H9 (cell line): ENCODE measurements around the gene IFNL3. TPM values are rescaled to one million over a fixed set of nuclear protein-coding genes. Genes with fewer than 3 reads are reported as not detected.

Experiments used
- DNase-seq: peaks from one replicate; pipeline ENCODE4 v3.0.0-alpha.2; 2017
- H2AFZ ChIP-seq: one replicate; pipeline ENCODE4 v1.6.1; 2013; ENCODE audit warnings: mild to moderate bottlenecking, low read length, control low read depth, moderate library complexity
- H2AK5ac ChIP-seq: 2 replicates; pipeline ENCODE4 v1.6.1; 2013; ENCODE audit warnings: low read length, control low read depth, mixed read lengths; ENCODE audit not compliant: insufficient read length
- H2BK120ac ChIP-seq: one replicate; pipeline ENCODE4 v1.6.1; 2013; ENCODE audit warnings: low read depth, mild to moderate bottlenecking, low read length, control low read depth, inconsistent platforms; ENCODE audit not compliant: poor library complexity, severe bottlenecking
- H2BK12ac ChIP-seq: 2 replicates; pipeline ENCODE4 v1.6.1; 2013; ENCODE audit warnings: low read length, control low read depth, mixed read lengths, low read depth; ENCODE audit not compliant: insufficient read length
- H2BK15ac ChIP-seq: 2 replicates; pipeline ENCODE4 v1.6.1; 2013; ENCODE audit warnings: low read depth, low read length, control low read depth
- H2BK20ac ChIP-seq: one replicate; pipeline ENCODE4 v1.6.1; 2013; ENCODE audit warnings: low read depth, mild to moderate bottlenecking, low read length, control low read depth, inconsistent platforms; ENCODE audit not compliant: poor library complexity, severe bottlenecking
- H2BK5ac ChIP-seq: 2 replicates; pipeline ENCODE4 v1.6.1; 2013; ENCODE audit warnings: low read length, control low read depth, mixed read lengths; ENCODE audit not compliant: insufficient read length
- H3K14ac ChIP-seq: 2 replicates; pipeline ENCODE4 v1.6.1; 2013; ENCODE audit warnings: low read length, control low read depth; ENCODE audit not compliant: insufficient read depth
- H3K18ac ChIP-seq: 2 replicates; pipeline ENCODE4 v1.6.1; 2013; ENCODE audit warnings: low read depth, mild to moderate bottlenecking, mixed read lengths, low read length, control low read depth; ENCODE audit not compliant: insufficient read length
- H3K23ac ChIP-seq: 2 replicates; pipeline ENCODE4 v1.6.1; 2013; ENCODE audit warnings: low read length, control low read depth, mixed read lengths, low read depth; ENCODE audit not compliant: insufficient read length
- H3K23me2 ChIP-seq: 2 replicates; pipeline ENCODE4 v1.6.1; 2013; ENCODE audit warnings: low read depth, mild to moderate bottlenecking, mixed read lengths, low read length, control low read depth; ENCODE audit not compliant: insufficient read length, poor library complexity, severe bottlenecking
- H3K27ac ChIP-seq: 2 replicates; pipeline ENCODE4 v1.5.1; 2013; ENCODE audit warnings: low read length, control low read depth, mixed read lengths, low read depth; ENCODE audit not compliant: insufficient read length
- H3K27me3 ChIP-seq: 2 replicates; pipeline ENCODE4 v1.6.1; 2013; ENCODE audit warnings: low read length, control low read depth, inconsistent platforms; ENCODE audit not compliant: insufficient read depth
- H3K4ac ChIP-seq: 2 replicates; pipeline ENCODE4 v1.6.1; 2013; ENCODE audit warnings: low read depth, mild to moderate bottlenecking, control low read depth, inconsistent platforms, low read length, moderate library complexity
- H3K4me1 ChIP-seq: 2 replicates; pipeline ENCODE4 v1.6.1; 2013; ENCODE audit warnings: low read length, control low read depth, inconsistent platforms; ENCODE audit not compliant: insufficient read depth
- H3K4me2 ChIP-seq: 2 replicates; pipeline ENCODE4 v1.6.1; 2013; ENCODE audit warnings: low read length, control low read depth, mixed read lengths; ENCODE audit not compliant: insufficient read length, insufficient read depth
- H3K56ac ChIP-seq: 2 replicates; pipeline ENCODE4 v1.6.1; 2013; ENCODE audit warnings: low read depth, mild to moderate bottlenecking, mixed read lengths, low read length, control low read depth; ENCODE audit not compliant: insufficient read length
- H3K79me1 ChIP-seq: 2 replicates; pipeline ENCODE4 v1.6.1; 2013; ENCODE audit warnings: low read depth, mild to moderate bottlenecking, moderate library complexity, low read length, control low read depth, inconsistent platforms; ENCODE audit not compliant: insufficient read depth, poor library complexity, severe bottlenecking
- H3K79me2 ChIP-seq: 2 replicates; pipeline ENCODE4 v1.6.1; 2013; ENCODE audit warnings: low read length, control low read depth, inconsistent platforms; ENCODE audit not compliant: insufficient read depth
- H3K9ac ChIP-seq: 2 replicates; pipeline ENCODE4 v1.6.1; 2013; ENCODE audit warnings: low read length, control low read depth, mixed read lengths; ENCODE audit not compliant: insufficient read length; ENCODE audit errors: extremely low read depth
- H3K9me3 ChIP-seq: one replicate; pipeline ENCODE4 v1.6.1; 2013; ENCODE audit warnings: low read depth, low read length, inconsistent platforms; ENCODE audit not compliant: control insufficient read depth
- H3T11ph ChIP-seq: one replicate; pipeline ENCODE4 v1.6.1; 2013; ENCODE audit warnings: mild to moderate bottlenecking, low read length, control low read depth, inconsistent platforms
- H4K20me1 ChIP-seq: one replicate; pipeline ENCODE4 v1.6.1; 2013; ENCODE audit not compliant: control insufficient read depth, insufficient read length, insufficient read depth
- H4K5ac ChIP-seq: 2 replicates; pipeline ENCODE4 v1.6.1; 2013; ENCODE audit warnings: low read depth, mild to moderate bottlenecking, mixed read lengths, low read length, control low read depth; ENCODE audit not compliant: insufficient read length
- H4K8ac ChIP-seq: replicated peaks from 2 replicates; pipeline ENCODE4 v1.6.1; 2013; ENCODE audit warnings: low read length, control low read depth, mixed read lengths, low read depth; ENCODE audit not compliant: insufficient read length
- H4K91ac ChIP-seq: 2 replicates; pipeline ENCODE4 v1.6.1; 2013; ENCODE audit warnings: low read depth, mild to moderate bottlenecking, moderate library complexity, mixed read lengths, low read length, control low read depth; ENCODE audit not compliant: insufficient read length
- H3K27ac Mint-ChIP-seq, 3 experiments: 2 replicates in 2 of 3; 3 replicates in 1 of 3; pipeline ENCODE4 v1.8.0; 2020 to 2021; ENCODE audit warnings: mixed read lengths in 3 of 3, mild to moderate bottlenecking in 1 of 3, moderate library complexity in 1 of 3
- H3K27me3 Mint-ChIP-seq: 2 replicates; pipeline ENCODE4 v1.8.0; 2021; ENCODE audit warnings: low read depth, mild to moderate bottlenecking, moderate library complexity, mixed read lengths
- H3K36me3 Mint-ChIP-seq, 3 experiments: 2 replicates in 2 of 3; 3 replicates in 1 of 3; pipeline ENCODE4 v1.8.0; 2020 to 2021; ENCODE audit warnings: low read depth in 3 of 3, mixed read lengths in 3 of 3; ENCODE audit not compliant: insufficient read depth in 1 of 3
- H3K4me1 Mint-ChIP-seq, 2 experiments: 2 replicates each; pipeline ENCODE4 v1.8.0; 2020; ENCODE audit warnings: mixed read lengths in 2 of 2
- H3K4me3 Mint-ChIP-seq, 2 experiments: 2 replicates in 1 of 2; 3 replicates in 1 of 2; pipeline ENCODE4 v1.8.0; 2020 to 2021; ENCODE audit warnings: mild to moderate bottlenecking in 2 of 2, mixed read lengths in 2 of 2, moderate library complexity in 1 of 2
- H3K9me3 Mint-ChIP-seq, 2 experiments: 2 replicates in 1 of 2; 3 replicates in 1 of 2; pipeline ENCODE4 v1.8.0; 2020; ENCODE audit warnings: mild to moderate bottlenecking in 2 of 2, mixed read lengths in 2 of 2, moderate library complexity in 1 of 2
- CTCF ChIP-seq: fragments of 200-600 bp; sonication (generic); conservative IDR thresholded peaks from 3 replicates; pipeline ENCODE4 v1.8.0; 2021; ENCODE audit warnings: antibody characterized with exemption, mild to moderate bottlenecking
- WGBS: extraction: QIAGEN DNeasy Blood & Tissue Kit; methylation state at CpG from one replicate; pipeline ENCODE4 v1.1.7; 2013; ENCODE audit warnings: missing lambda C conversion rate, low lambda C conversion rate, mixed read lengths; ENCODE audit not compliant: insufficient read length; ENCODE audit errors: extremely low coverage; 5-methylcytosine and 5-hydroxymethylcytosine counted together
- total RNA-seq: library from RNA; stranded (reverse); gene quantifications from 2 replicates; pipeline ENCODE4 v1.2.1, GENCODE V29; 2021

IFNL3 gene
- total RNA-seq, 1 experiment from 2014 or later: not detected

DNA sequence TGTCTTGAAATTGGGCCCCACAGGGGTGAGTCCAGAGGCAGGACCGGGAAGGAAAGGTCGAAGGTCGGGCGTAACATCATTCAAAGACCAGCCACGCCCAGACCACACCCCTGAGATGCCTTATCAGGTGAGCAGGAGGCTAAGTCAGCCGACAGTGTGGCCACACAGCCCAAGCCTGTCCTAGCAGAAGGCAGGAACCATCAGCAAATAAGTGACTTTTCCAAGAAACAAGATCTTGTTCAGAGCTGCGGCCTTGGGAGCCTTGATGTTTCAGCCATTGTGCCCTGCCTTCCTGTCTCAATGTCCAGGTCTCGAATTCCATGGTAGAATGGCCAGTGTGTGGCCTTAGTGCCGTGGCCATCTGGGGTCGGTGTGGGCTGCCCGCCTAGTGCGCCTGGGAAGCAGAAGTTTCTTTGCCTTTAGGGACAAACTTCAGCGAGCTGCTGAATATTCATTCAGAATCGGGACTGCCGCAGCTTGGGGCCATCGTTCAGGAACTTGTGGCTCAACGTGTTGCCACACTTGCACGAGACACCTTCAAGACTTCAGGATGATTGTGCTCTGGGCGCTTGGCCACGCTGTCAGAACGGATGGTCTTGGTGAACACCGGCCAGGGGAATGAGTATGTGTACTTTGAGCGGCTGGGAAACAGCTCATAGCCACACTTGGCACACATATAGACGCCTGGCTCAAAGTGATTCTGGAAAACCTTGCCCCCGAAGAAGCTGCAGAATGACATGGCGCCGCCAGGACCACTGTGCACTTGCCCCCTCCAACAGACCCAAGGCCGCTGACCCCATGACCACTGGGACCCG, 9.9 kb upstream of the IFNL3 start:
- Histone ChIP-seq H3K4ac (no peak overlapping the region), H4K20me1 (no peaks in the 10 kb centered on the region), H2BK20ac (no peak overlapping the region), H2BK5ac (no peak overlapping the region), H3K9me3 (no peaks in the 10 kb centered on the region), H3K79me2 (no peaks in the 10 kb centered on the region), H4K8ac (no peak overlapping the region), H2AFZ (no peak overlapping the region), H2BK12ac (no peak overlapping the region), H3K79me1 (no peaks in the 10 kb centered on the region), H3T11ph (no peak overlapping the region), H3K23me2 (no peaks in the 10 kb centered on the region), H3K56ac (no peak overlapping the region), H3K27me3 (peaks cover 6% of the 10 kb centered on the region; the same call in 1 of the 2 replicates), H3K18ac (no peak overlapping the region), H3K27ac (no peak overlapping the region), H4K5ac (no peak overlapping the region), H2BK15ac (no peak overlapping the region), H3K9ac (no peak overlapping the region), H3K14ac (no peak overlapping the region), H3K4me1 (no peaks in the 10 kb centered on the region), H2AK5ac (no peak overlapping the region), H2BK120ac (no peak overlapping the region), H3K4me2 (no peak overlapping the region), H4K91ac (no peak overlapping the region), H3K23ac (no peak overlapping the region)
- no CpG with 5 or more reads among the region's 29 CpGs for WGBS
- Mint-ChIP-seq H3K27ac (no peak overlapping the region), H3K27me3 (peaks cover 82% of the 10 kb centered on the region), H3K36me3 (no peaks in the 10 kb centered on the region; a peak in 1 of 7 replicates), H3K9me3 (no peaks in the 10 kb centered on the region), H3K4me3 (no peak overlapping the region), H3K4me1 (peaks cover 0 to 2% of the 10 kb centered on the region in 2 experiments; a peak in 1 of 4 replicates)
- DNase-seq: no peak
- TF ChIP-seq CTCF: no peak
